NT2/D1 (cell line): ENCODE measurements around the gene HSDL1.

Experiments
- DNase-seq: peaks from one replicate; pipeline ENCODE4 v3.0.0-alpha.2; 2011; ENCODE audit warnings: low read depth, low spot score
- H3K27me3 ChIP-seq: 2 replicates; pipeline ENCODE4 v1.6.0; 2011; ENCODE audit warnings: mild to moderate bottlenecking; ENCODE audit not compliant: insufficient read length, insufficient read depth
- H3K36me3 ChIP-seq: 2 replicates; pipeline ENCODE4 v1.6.1; 2011; ENCODE audit warnings: mild to moderate bottlenecking, low read length, mixed read lengths; ENCODE audit not compliant: insufficient read depth, insufficient read length
- H3K4me1 ChIP-seq: 2 replicates; pipeline ENCODE4 v1.5.1; 2011; ENCODE audit not compliant: insufficient read depth, insufficient read length
- H3K4me3 ChIP-seq: 2 replicates; pipeline ENCODE4 v1.5.1; 2011; ENCODE audit warnings: low read depth; ENCODE audit not compliant: insufficient read length
- H3K9ac ChIP-seq: 2 replicates; pipeline ENCODE4 v1.6.0; 2011; ENCODE audit warnings: low read depth; ENCODE audit not compliant: insufficient read length
- H3K9me3 ChIP-seq: 2 replicates; pipeline ENCODE4 v1.5.1; 2011; ENCODE audit warnings: mild to moderate bottlenecking, low read length; ENCODE audit not compliant: insufficient read depth
- SUZ12 ChIP-seq: IDR thresholded peaks from 2 replicates; pipeline ENCODE4 v1.6.1; 2011; ENCODE audit not compliant: insufficient read length, insufficient read depth; ENCODE audit errors: extremely low read depth
- YY1 ChIP-seq: IDR thresholded peaks from 2 replicates; pipeline ENCODE4 v1.6.1; 2011; ENCODE audit not compliant: insufficient read length, insufficient read depth
- ZNF274 ChIP-seq: IDR thresholded peaks from 2 replicates; pipeline ENCODE4 v1.6.1; 2011; ENCODE audit warnings: mild to moderate bottlenecking, low read depth, low read length

The HSDL1 gene

DNA sequence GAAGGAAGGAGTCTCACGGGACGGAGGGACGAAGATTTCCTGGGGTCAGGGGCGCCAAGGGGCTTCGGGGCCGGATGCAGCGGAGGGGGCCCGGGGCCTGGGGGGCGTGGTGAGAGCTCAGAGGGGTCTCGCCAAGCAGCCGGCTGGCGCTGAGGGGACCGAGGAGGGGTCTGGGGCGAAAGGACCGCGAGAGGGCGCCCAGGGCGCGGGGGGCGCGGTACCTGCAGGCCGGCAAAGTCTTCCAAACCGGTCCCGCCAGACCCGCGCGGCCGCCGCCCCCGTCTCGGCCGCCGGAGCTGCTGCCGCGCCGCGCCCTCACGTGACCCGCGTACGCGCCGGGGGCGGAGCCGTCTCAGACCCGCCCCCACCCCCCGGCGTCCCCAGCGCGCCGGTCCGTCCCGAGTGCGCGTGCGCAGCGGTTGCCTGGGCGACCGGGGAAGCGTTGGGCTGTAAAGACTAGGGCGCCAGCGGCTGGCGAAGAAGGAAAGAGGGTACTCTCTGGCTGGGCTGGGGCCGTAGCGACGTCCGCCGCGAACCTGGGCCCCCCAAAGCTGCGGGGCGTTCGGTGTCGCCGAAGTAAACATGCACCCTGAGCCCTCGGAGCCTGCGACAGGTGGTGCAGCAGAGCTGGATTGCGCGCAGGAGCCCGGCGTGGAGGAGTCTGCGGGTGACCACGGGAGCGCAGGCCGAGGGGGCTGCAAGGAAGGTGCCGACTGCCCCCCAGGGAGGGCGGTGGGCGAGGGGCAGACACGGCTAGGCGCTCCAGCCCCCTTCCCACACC, at the start of gene HSDL1, which contains the start of gene DNAAF1:
Gene HSDL1, minus strand, starts transcription at position 319 of the 781 bp plus-strand sequence. CDS start 13,856 bp downstream, outside the sequence.
Gene DNAAF1, plus strand, starts transcription at position 450 of the 781 bp plus-strand sequence. Its CDS starts 133 bp downstream, at position 583.
- Histone ChIP-seq H3K9me3 (peaks cover 11% of the 10 kb centered on the region; the same call in 1 of the 2 replicates), H3K36me3 (no peaks in the 10 kb centered on the region), H3K4me1 (no peaks in the 10 kb centered on the region), H3K9ac (peak within 1 kb of the TSS; percentile 93), H3K4me3 (peak within 1 kb of the TSS; percentile 62), H3K27me3 (peaks cover 17% of the 10 kb centered on the region)
- DNase-seq: peak; percentile 83
- TF ChIP-seq YY1 (no peak), ZNF274 (no peak)

DNA sequence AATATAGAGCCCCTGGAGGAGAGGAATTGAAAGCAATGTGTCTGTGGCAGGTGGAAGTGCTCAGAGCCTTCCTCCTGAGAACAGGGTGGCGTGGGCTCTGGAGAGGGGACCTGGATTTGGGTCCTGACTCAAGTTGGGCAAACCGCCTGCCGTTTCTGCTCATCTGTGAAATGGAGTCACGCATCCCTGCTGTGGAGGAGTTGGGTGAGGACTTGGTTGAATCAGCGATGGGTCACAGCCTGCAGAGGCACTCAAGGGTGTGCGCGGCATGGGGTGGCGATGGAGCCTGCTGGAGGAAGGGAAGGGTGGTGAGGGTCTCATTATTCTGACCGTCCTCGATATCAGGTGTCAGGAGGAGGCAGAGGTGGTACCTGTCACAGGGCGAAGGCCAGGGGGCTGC, 49.0 kb upstream of the HSDL1 start:
- H3K27me3 ChIP-seq: no peaks in the 10 kb centered on the region
- H3K9ac ChIP-seq: no peak overlapping the region
- no peaks in the 10 kb centered on the region for H3K9me3 ChIP-seq
- peaks cover 19% of the 10 kb centered on the region for H3K4me1 ChIP-seq
- no peak overlapping the region for H3K4me3 ChIP-seq
- DNase-seq: no peak
- H3K36me3 ChIP-seq: no peaks in the 10 kb centered on the region
- TF ChIP-seq SUZ12 (no peak), ZNF274 (no peak), YY1 (no peak)

DNA sequence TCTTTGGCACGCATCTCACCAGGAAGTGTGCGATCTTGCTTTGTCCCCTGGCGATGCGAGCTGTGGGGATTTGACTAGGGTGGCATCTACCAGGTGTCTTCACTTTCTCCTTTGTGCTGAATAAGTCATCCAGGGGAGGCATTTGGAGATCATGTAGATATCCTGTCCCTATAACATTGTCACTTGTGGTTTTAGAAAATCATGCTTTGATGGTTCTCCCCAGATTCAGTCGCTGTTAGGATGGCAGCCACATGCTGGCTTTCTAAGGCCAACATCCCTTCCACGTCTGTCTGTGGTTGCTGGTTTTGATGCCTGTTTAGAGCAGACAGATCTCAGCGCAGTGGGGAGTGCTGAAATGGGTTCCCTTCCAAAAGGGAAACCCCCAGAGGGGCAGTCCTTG, 48.5 kb upstream of the HSDL1 start:
- H3K9ac ChIP-seq: no peak overlapping the region
- peaks cover 19% of the 10 kb centered on the region for H3K4me1 ChIP-seq
- DNase-seq: no peak
- no peak overlapping the region for H3K4me3 ChIP-seq
- H3K36me3 ChIP-seq: no peaks in the 10 kb centered on the region
- TF ChIP-seq ZNF274 (no peak), YY1 (no peak), SUZ12 (no peak)
- H3K27me3 ChIP-seq: no peaks in the 10 kb centered on the region
- no peaks in the 10 kb centered on the region for H3K9me3 ChIP-seq

DNA sequence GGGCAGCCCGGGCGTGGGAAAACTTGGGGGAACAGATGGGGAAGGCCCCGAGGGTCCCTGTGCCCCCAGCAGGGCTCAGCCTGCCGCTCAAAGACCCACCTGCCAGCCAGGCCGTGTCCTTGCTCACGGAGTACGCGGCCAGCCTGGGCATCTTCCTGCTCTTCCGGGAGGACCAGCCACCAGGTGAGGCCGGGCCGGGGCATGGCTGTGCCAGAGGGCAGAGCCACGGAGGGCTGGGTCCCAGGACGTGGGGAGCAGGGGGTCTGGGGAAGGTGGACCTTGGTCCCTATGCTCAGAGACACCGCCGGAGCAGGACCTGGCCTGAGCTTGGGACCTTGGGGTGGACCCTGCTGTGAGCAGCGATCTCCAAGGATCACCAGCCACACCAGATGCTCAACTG, 46.5 kb upstream of the HSDL1 start:
- Histone ChIP-seq H3K4me1 (peaks cover 15% of the 10 kb centered on the region), H3K9ac (no peak overlapping the region), H3K36me3 (no peaks in the 10 kb centered on the region), H3K4me3 (no peak overlapping the region), H3K9me3 (no peaks in the 10 kb centered on the region), H3K27me3 (no peaks in the 10 kb centered on the region)
- no peak for DNase-seq
- TF ChIP-seq ZNF274: no peak
- TF ChIP-seq YY1: no peak

DNA sequence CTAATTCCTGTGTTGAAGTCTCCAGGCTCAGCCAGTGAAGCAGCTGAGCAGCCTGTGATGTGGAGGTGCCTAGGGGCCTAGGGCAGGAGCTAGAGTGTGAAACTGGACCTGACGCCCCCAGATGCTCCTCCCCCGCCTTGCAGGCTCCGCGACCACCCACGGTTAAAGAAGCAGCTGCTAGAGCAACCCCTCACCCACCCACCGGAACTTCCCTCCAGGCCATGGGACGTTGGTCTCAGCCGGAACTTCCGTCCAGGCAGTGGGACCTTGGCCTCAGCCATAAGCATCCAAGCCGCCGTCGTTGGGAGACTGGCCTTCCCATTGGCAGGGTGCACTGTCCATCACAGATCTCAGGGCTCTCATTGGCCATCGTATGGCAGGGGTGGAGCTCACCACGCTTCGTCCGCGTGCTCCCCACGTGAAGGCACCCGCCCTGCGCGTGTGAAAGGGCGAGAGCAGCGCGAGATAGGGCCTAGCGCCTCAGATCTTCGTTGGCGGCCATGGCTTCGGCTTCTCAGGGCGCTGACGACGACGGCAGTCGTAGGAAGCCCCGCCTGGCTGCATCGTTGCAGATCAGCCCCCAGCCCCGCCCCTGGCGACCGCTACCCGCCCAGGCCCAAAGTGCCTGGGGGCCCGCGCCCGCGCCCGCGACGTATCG, 45.9 kb upstream of the HSDL1 start, which contains the start of gene ADAD2:
Gene ADAD2, plus strand, starts transcription at position 427 of the 658 bp plus-strand sequence. Its CDS starts 74 bp downstream, at position 501.
- TF ChIP-seq YY1 (no peak), SUZ12 (no peak), ZNF274 (no peak)
- peak; percentile 35 for DNase-seq

DNA sequence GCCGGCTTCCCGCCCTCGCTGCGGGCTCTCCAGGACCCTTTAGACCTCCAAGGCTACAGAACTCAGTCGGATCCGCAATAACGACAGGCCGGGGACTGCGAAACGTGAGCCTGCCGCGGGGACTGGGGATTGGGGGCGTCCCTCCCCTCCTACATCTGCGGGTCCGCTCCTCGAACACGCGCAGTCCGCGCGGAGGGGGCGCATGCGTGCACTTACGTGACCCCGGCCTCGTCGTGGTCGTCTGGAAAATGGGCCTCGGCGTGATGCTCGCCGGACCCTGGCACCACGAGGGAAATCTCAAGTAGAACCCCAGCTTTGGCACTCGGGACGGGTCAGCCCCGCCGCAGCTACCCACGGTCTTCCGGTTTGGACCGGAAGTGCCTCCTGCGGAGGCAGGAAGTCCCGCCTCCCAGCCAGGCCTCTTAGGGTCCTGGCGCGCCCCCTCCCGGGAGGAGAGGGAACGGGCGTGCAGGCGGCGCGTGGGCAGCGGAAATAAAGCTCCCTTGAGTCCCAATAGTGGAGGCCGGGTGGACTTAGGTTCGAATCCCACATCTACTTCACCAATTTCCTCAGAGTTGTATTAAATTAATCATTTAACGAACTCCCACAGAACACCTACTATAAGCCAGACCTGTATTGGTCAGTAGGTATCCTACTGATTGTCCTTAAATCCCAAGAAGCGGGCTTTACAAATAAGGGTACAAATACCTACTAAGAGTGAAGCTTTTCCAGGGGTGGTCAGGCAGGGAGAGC, 41.9 kb upstream of the HSDL1 start, which contains the start of gene TAF1C:
Gene TAF1C, minus strand, starts transcription at position 373 of the 753 bp plus-strand sequence. CDS start 2,069 bp downstream, outside the sequence.
- peak within 1 kb of the TSS; percentile 100 for H3K9ac ChIP-seq
- H3K9me3 ChIP-seq: no peaks in the 10 kb centered on the region
- H3K4me3 ChIP-seq: peak within 1 kb of the TSS; percentile 100
- TF ChIP-seq YY1 (no peak), ZNF274 (no peak), SUZ12 (no peak)
- peak; percentile 95 for DNase-seq
- peaks cover 37% of the 10 kb centered on the region for H3K36me3 ChIP-seq
- peaks cover 3% of the 10 kb centered on the region for H3K4me1 ChIP-seq
- no peaks in the 10 kb centered on the region for H3K27me3 ChIP-seq

More for the DNA sequence above, 45.9 kb upstream of the HSDL1 start, which contains the start of gene ADAD2:
- H3K27me3 ChIP-seq: no peaks in the 10 kb centered on the region
- H3K9me3 ChIP-seq: no peaks in the 10 kb centered on the region
- peaks cover 9% of the 10 kb centered on the region for H3K4me1 ChIP-seq
- H3K36me3 ChIP-seq: no peaks in the 10 kb centered on the region
- no peak within 1 kb of the TSS for H3K4me3 ChIP-seq
- no peak within 1 kb of the TSS for H3K9ac ChIP-seq

DNA sequence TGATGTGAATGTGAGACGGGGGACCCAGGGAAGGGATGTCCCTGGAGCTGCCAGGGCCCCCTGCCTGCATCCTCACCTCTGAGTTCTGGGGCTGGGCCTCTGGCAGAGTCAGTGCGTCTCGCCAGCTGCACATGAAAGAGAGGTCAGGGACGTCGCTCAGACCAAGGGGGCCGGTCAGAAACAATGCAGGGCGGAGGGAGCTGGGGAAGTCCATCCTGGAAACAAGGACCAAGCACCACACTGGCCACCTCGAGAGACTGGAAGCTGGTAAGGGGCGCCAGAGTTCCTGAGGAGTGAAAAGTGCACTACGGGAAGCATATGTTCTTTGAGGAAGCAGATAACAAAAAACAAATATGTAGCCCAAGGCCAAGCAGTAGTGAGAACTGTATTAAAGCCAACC, 39.8 kb upstream of the HSDL1 start:
- H3K36me3 ChIP-seq: peaks cover 58% of the 10 kb centered on the region

More for the DNA sequence above, 39.8 kb upstream of the HSDL1 start:
- no peaks in the 10 kb centered on the region for H3K9me3 ChIP-seq
- TF ChIP-seq YY1 (no peak), SUZ12 (no peak), ZNF274 (no peak)
- no peak for DNase-seq
- H3K9ac ChIP-seq: peak overlapping the region; percentile 27
- H3K4me1 ChIP-seq: no peaks in the 10 kb centered on the region
- no peaks in the 10 kb centered on the region for H3K27me3 ChIP-seq
- no peak overlapping the region for H3K4me3 ChIP-seq
